Epithelial cell of proximal tubule (primary cell): ENCODE results near the gene SREBF1. TPM values are rescaled to one million over a fixed set of nuclear protein-coding genes. Genes with fewer than 3 reads are reported as not detected.

Source experiments
- DNase-seq: peaks from one replicate; pipeline ENCODE4 v3.0.0-alpha.2; 2011; ENCODE audit warnings: low read depth
- H3K4me3 ChIP-seq: 2 replicates; pipeline ENCODE4 v1.5.1; 2011; ENCODE audit warnings: low read depth, mild to moderate bottlenecking, low read length
- CTCF ChIP-seq: conservative IDR thresholded peaks from 2 replicates; pipeline ENCODE4 v1.5.1; 2012; ENCODE audit warnings: low read depth, mild to moderate bottlenecking, low read length
- total RNA-seq: library from RNA; depleted of rRNA; stranded (reverse); fragments of >200 nt; gene quantifications from 2 replicates; pipeline ENCODE4 v1.2.3, GENCODE V29; 2015

Gene SREBF1
- total RNA-seq, 1 donor from 2014 or later: 58.3 TPM

GRCh38 chr17:17842111-17842876 lies 5.5 kb upstream of the SREBF1 start:
- TF ChIP-seq CTCF: no peak
- H3K4me3 ChIP-seq: no peak overlapping the region
- DNase-seq: no peak

GRCh38 chr17:17841601-17842025 lies 4.8 kb upstream of the SREBF1 start:
- DNase-seq: no peak
- no peak for TF ChIP-seq CTCF
- no peak overlapping the region for H3K4me3 ChIP-seq

- DNase-seq: no peak
- no peak for TF ChIP-seq CTCF
- peak overlapping the region; percentile 58 for H3K4me3 ChIP-seq
These were observed 4.2 kb upstream of the SREBF1 start for GRCh38 chr17:17840751-17841591.

GRCh38 chr17:17839791-17840707 lies 3.3 kb upstream of the SREBF1 start:
- no peak for TF ChIP-seq CTCF
- DNase-seq: peak; percentile 38
- H3K4me3 ChIP-seq: peak overlapping the region; percentile 58

- DNase-seq: no peak
- H3K4me3 ChIP-seq: no peak overlapping the region
- TF ChIP-seq CTCF: no peak
These were observed 1.5 kb upstream of the SREBF1 start for GRCh38 chr17:17837966-17838962.
